ENCODE results near the gene C1orf122.

C1orf122 gene

DNA sequence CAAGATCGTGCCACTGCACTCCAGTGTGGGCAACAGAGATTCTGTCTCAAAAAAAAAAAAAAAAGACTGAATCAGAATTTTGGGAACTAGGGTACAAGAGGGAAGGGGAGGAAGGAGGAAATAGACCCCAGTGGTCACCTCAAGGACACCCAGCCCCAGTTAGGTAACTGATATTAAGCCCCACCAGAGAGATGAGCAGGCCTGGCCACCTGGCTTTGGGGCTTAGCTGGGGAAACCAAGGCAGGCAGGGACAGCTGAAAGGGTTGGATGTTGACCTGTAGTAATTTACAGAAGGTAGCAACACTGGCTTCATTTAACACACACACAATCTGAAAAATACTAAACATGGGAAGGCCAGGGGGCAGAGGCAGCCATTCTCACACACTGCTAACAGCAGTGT, 5.2 kb upstream of the C1orf122 start:
- DNase-seq: no peak

GRCh38 chr1:37807220-37807554, 403 bp upstream of the C1orf122 start:
- no peak for DNase-seq

- DNase-seq: no peak
Measured at GRCh38 chr1:37808369-37809319, 1.1 kb downstream of the C1orf122 start.

DNA sequence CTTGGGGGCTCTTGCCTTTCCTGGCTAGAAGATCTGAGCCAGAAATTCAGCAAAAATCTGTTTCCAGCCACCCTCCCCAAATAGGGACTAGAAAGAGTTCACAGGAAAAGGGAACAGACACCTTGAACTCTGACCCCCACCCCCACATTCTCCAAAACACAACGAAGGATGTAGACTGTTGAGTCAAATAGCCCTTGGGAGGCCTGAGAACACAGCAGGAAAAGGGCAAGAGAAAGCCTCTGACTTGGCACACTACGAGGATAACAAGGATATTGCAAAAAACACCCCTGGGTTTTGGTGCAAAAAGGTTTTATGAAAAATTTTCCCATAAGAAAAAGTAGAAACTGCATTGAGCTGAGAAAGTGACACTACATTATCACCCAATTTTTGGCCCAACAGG, 2.4 kb downstream of the C1orf122 start:
- DNase-seq: no peak

DNA sequence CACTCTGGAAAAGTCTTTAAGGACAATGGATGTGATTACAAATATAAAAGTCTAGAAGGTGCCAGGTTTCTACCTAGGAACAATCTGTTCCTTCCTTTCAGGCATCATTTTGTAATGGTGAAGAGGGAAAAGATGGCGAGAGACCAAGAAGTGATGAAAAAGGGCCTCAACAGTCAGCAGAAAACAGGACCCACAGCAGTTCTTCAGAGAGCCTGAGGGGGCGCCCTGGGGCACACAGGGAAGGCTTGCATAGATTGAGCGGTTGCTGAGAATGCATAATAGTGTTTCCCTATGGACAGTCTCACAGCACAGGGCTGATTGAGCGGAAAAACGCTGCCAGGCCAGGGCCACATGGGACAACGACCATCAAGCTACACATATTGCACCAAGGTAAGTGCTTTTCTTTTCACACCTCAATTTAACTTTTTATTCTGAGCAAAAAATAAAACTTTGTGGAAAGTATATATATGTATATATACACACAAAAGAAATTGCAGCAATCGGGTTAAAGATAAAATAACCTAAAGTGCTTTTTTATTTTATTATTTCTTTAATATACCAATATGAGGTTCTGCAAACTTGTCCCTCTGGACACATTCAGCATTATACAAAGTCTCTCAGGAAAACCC, 3.6 kb downstream of the C1orf122 start:
- DNase-seq: no peak

DNA sequence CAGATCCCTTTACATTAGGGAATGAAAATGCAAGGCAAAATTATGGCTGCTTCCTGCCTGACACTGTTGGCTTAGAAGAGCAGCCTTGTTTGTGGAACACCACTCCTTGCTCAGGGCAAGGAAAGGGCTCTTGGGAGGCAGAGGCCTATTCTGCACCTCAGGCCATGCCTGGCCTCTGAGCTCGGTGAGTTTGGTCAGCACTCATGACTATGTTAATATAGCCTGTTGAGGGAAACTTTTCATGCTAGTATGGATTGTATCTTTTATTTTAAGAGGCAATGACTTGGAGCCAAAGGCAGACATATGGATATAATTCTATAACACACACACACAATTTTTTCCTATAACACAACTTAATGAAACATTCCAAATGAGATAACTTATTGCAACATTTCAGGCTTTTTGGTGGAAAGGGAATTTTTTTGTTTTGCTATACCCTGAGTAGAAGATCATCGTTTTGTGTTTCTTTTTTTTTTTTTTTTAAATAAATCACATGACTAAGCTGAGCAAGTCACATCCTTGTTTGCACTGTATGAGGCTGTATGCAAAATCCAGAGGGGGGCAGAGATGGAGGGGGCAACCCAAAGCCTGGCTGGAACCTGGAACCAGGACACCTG, 6.0 kb downstream of the C1orf122 start:
- no peak for DNase-seq

DNA sequence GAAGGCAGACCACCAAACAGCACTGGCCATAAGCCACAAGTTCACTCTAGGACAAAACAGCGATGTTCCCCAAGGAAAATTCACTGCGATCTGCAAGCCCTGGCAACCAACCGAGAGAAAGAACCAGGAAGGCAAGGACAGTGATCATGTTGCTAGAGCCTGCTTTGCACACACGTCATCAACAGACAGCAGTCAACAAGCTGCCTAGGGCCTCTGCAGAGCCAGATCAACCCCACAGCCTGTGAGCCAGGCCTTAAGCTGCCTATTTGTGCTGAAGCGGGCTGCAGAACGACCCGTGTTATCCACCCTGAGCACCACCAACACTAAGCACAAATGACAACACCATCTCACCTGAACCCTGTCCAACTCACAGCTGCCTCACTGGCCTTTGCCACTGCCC, 6.7 kb downstream of the C1orf122 start:
- no peak for DNase-seq

DNA sequence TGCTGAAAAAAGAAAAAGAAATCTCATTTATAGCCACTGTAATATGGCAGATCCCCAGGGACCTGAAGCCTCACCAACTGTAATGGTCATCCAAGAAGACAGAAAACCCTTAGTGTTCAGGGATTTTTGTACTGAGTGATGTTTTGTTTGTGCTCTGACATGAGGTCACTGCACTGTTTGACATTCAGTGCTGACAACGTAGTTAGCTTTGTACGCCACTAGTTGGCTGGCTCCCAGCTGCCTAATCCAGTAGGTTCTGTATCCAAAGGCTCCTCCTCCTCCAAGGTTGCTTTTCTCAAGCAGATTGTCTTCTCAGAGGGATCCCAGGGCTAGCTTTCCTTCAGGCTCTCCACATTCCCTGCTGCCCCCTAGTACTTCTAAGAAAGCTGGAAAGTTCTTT, 9.9 kb downstream of the C1orf122 start:
- DNase-seq: no peak

DNA sequence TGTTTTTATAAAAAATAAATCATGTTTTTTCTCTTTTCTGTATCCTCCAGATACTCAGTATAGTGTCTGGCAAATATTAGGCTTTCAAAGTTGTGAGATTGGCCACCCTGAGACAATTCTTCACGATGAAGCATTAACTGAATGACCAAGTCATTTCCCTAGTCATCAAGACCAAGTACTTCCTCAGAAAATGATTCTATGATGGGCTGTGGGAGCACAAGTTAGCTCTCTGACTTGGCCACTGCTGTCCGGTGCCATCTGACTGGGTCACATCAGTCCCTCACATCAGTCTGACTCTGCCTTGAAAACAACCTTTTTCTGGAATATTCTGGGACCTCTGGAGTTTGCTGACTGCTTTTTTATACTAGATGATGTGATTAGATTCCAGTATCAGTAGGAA, 13.9 kb downstream of the C1orf122 start:
- DNase-seq: no peak

- DNase-seq: no peak
Measured at GRCh38 chr1:37822906-37823815, 15.6 kb downstream of the C1orf122 start.

DNA sequence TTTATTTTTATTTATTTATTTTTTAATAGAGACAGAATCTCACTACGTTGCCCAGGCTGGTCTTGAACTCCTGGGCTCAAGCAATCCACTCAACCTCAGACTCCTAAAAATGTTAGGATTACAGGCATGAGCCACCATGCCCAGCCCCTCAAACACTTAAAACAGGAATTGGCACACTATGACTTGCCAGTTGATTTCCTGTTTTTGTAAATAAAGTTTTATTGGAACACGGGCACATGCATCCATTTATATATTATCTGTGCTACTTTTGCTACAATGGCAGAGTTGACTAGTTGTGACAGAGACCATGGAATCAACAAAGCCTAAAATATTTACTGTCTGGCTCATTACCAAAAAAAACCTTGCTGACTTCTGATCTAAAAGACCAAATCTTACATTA, 16.4 kb downstream of the C1orf122 start:
- no peak for DNase-seq

GRCh38 chr1:37825506-37825905, 17.9 kb downstream of the C1orf122 start:
- DNase-seq: no peak

GRCh38 chr1:37828410-37829074, 21.0 kb downstream of the C1orf122 start:
- DNase-seq: no peak

DNA sequence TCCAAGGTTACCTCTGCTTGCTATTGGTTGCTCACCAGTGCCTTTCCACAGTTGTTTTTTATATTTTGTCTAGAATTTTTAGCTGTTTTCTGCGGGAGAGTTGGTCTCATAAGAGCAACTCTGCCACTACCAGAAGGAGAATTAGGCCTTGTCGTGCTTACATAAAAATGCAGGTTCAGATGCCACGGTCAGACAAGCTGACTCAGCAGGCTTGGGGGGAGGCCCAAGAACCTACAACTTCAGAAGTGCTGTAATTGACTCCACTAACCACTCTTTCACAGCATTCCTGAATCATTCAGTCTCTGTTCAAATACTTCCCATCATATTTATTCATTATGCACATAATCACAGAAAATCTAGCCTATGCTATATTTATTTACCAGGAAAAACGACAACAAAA, 23.5 kb downstream of the C1orf122 start:
- no peak for DNase-seq

DNA sequence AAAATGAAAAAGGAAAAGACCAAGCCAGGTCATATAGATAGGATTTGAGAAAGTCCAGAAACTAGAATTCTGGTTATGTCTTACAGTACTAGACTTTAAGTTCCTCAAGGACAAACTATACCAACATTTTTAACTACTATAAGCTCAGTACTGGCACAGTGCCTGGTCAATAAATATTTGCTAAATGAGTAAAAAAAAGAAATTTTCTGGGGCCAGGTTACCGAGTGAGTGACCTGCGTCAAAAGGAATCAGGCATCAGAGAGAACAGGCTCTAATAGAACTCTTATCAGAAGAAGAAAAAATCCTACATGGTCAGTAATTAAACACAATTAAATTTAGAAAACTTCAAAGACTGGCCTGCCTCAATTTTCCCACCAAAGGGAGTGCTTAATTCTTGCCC, 24.2 kb downstream of the C1orf122 start:
- DNase-seq: no peak

DNA sequence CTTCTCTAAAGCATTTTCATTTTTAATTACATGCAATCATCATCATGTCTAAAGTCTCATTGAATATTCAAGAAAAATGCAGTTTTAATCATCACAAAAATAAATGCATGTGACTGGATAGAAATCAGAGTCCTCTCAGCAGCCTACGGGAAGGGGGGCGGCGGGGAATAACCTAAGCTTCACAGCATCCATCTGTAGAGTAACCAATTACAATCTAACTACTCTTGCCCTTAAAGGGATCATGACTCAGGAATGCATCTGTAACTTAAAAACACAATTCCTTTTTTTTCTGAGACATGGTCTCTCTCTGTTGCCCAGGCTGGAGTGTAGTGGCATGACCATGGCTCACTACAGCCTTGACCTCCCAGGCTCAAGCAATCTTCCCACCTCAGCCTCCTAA, 29.2 kb downstream of the C1orf122 start:
- no peak for DNase-seq

GRCh38 chr1:37839676-37840075, 32.1 kb downstream of the C1orf122 start:
- no peak for DNase-seq

GRCh38 chr1:37840711-37841110, 33.1 kb downstream of the C1orf122 start:
- DNase-seq: no peak

GRCh38 chr1:37841652-37842051, 34.1 kb downstream of the C1orf122 start:
- no peak for DNase-seq

DNA sequence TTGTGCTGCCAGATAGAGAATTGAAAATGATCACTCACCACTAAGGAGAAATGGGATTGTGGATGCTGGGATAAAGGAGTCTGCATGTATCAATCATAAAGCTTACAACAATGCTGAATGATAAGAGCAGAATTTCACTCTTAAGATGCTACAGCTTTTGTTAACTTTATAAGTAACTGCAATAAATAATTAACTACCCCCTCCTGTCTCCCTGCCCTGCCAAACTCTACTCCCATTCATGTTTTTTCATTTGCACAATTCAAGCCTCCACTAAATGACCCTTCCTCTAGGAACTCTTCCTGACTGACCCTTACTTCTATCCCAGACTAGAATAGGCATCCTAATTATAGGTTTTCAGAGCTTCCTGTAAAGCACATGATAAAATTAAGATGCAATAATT, 36.9 kb downstream of the C1orf122 start:
- no peak for DNase-seq

DNA sequence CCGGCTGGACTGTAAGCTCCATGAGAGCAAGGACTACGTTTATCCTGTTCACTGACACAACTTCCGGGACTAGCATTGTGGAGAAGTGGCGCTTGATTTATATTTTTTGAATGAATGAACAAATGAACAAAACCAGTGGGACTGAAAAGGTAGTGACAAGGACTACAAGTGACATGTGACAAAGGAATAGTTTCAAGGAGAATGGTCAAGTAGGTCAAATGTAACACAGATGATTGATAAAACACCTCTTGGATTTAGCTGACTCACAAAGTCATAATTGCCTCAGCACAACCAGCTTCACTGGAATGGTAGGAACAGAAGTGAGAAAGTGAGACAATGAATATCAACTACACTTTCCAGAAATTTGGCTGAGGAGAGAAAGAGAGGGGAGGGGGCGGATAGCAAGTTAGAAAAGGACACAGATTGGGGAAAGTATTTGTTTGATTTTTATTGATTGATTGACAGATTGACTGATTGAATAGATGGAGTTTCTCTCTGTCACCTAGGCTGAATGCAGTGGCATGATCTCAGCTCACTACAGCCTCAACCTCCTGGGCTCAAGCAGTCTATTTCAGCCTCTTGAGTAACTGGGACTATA, 37.6 kb downstream of the C1orf122 start:
- no peak for DNase-seq

DNA sequence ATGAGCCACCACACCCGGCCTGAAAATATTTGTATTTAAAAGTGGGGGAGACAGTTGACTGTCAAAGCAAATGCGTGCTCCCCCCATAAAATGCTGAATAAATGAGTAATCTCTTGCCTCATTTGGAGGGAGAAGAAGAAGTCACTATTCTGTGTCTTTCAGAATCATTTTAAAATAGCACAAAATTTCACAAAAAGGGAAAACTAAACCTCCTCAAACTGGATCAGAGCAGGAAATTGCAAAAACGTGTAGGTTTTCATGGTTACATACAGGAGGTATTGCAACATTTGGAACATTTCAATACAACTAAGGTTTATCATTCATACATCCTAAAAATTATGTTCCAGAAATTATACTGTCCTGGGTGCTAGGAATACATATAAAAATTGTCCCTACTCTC, 38.2 kb downstream of the C1orf122 start:
- DNase-seq: peak; percentile 64
